ENCODE measurements around the gene NSMCE1.

The NSMCE1 gene

DNA sequence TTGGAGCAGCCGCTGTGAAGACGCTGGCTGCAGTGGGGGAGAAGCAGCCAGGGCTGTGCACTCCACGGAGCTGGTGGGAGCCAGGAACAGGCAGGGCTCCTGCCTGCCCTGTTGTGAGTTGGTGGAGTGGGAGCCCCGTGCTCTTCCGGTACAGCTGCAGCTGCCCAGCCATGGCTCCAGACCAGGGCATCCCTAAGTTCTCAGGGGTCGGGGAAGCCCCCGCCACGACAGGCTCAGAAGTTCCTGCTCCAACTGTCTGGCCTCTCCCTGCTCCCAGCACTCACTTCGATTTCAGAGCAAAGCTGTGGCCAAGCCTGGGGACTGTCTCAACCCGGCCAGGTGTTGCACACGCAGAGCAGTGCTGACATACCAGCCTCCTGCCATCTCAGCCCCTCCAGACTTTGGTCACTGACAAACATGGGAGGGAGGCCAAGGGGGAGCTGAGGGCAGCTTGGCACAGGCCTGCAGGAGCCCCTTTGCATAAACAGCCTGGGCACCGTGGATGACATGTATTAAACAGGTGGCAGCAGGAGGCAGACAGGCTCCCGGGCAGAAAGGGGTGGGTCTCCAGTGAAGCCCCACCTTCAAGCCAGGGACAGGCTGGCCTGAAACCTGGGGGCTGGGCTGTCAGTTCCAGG lies 79.1 kb downstream of the NSMCE1 start:
- no peak for ATAC-seq

DNA sequence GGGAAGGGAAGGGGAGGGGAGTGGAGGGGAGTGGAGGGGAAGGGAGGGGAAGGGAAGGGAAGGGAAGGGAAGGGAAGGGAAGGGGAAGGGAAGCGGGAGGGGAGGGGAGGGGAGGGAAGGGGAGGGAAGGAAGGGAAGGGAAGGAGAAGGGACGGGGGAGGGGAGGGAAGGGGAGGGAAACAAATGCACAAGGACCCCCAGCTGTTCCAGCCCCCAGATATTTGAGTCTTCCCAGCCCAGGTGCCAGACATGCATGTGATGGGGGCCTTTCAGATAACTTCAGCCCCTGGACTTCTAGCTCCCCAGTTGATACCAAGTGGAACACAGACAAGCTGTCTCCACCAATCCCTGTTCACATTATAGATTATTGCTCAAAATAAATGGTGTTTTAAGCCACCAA lies 79.9 kb downstream of the NSMCE1 start:
- no peak for ATAC-seq

- ATAC-seq: no peak
Measured at GRCh38 chr16:27185776-27186130, 82.8 kb downstream of the NSMCE1 start.

DNA sequence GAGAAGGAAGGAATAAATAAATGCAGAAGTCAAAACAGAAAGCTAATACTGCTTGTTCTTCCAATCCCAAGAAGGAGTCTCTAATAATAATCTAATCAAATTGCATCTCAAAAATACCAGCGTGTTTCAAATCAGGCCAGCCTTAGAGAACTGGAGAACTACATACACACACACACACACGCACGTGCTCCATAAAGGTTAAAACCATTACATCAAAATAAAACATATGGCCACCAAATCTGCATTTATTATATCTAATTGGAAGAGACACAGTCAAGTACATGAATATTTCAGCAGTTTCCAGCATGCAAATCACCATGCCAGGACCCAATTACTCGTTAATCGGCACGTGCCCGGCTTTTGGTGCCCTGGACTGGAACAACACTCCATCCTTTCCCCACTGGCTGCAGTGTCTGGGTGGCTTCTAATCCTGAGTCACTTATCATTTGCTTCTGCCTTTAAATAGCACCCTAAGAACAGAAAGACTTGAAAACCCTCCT lies 85.6 kb downstream of the NSMCE1 start:
- no peak for ATAC-seq

DNA sequence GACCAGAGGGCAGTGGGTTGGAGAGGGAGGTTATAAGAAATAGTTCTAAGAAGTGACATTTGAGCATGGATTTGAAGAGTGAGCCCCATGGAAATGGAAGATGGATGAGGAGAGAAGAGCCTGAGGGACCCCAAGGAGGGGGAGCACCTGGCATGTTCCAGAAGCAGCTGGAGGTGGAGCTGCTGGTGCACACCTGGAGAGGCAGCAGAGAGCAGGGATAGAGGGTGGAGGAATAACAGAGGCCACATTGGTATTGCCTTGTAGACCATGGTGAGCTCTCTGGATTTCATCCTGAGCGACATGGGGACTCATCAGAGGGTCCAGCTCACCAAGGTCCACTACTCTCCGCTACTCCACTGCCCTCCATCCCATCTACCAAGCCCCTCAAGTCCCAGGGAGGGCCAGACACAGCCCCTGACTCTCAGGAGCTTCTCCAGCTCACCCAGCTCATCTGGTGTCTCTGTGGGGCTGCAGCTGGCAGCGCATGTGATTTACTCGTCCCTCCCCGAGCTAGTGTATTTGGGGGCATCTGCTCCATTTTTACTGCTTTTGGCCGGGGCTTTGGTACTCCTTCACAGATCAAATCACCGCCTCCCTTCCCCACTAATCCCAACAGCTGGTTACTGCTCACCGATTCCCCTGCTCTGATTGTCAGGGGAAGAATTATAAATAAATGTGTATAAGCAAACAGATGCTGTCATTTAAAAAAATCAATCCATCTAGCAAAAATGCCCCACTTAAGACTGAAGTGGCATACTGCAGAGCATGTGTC lies 87.4 kb downstream of the NSMCE1 start:
- ATAC-seq: no peak

- ATAC-seq: peak; percentile 83 to 88
Measured at GRCh38 chr16:27179500-27180072, 89.0 kb downstream of the NSMCE1 start.

DNA sequence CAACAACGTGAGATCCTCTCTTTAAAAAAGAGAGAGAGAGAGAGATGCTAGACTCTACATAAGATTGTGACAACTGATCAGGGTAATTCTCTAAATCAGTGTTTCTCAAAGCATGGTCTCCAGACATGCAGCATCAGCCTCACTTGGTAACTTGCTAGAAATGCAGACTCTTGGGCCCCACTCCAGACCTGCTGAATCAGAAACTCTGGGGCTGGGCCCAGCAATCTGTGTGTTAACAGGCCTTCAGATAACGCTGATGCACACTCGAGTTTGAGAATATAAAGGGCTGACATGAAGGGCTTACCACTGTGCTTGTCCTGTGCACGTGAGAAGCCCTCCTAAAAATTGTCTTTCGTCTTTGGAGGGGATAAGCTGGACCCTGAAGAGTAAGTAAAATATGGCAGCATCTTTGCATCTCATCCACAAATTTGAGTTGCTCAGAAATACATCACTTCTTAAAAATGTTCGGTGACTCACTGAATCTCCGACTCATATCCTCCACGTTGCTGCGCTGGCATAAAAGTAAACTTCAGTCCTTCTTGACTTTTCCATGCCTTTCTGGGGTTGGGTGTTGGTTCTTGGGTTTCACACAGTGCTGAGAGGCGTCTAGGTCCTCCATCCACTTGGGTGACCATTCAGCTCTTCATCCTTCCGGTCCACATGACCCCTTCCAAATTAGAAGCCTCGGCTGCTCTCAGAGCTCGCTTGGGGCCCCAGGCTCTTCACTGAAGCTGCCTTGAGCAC lies 91.4 kb downstream of the NSMCE1 start:
- peak; percentile 12 to 30 for ATAC-seq

DNA sequence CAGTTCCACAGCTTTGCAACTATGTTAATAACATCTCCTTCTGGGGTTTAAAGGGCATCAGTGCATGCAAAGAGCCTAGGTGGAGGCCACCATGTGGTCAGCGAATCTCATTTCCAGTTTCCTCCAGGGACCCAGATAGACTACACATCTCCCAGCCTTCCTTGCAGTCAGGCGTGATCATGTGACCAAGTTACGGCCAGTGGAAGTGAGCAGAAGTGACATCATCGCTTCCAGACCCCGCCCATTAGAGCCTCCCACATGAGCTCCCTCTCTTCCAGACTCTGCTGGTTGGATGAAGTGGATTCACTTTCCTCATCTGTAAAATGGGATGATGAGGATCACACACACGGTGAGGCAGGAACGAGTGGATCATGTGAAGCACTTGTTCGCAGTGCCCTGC lies 92.7 kb downstream of the NSMCE1 start:
- ATAC-seq: no peak

All from activated CD4-positive, CD25-positive, alpha-beta regulatory T cell treated with anti-CD3 and anti-CD28 coated beads, Interleukin-2, amount 50 U/mL, for 24 hours (primary cell).